GM18951 (cell line): ENCODE results near the gene USP24.
A peak's percentile ranks its signal among the peaks of the same experiment; 100 is the strongest.

Experiments used
- POLR2A ChIP-seq: IDR thresholded peaks from 4 replicates; pipeline ENCODE4 v1.6.1; 2011; ENCODE audit warnings: mild to moderate bottlenecking; ENCODE audit not compliant: insufficient read length, insufficient read depth; ENCODE audit errors: extremely low read depth
- in situ Hi-C: fragments of 300-500 bp; cut with MboI; formaldehyde crosslinking; loops from one replicate; pipeline ENCODE4 v1.12.0; 2022; ENCODE audit warnings: low sequenced_read_pairs, mixed read lengths, inconsistent platforms; ENCODE audit not compliant: unreplicated experiment

Gene USP24

GRCh38 chr1:55215194-55216021 is at the start of gene USP24:
TSS of gene USP24 (minus strand) at chr1:55215364. CDS start at chr1:55215113, 251 bp downstream.
- peak; percentile 84 for TF ChIP-seq POLR2A
- in situ Hi-C loops: no loop called here

- TF ChIP-seq POLR2A: no peak
- in situ Hi-C loops: no loop called here
Measured at GRCh38 chr1:55262822-55263221, 47.7 kb upstream of the USP24 start.

GRCh38 chr1:55259911-55260609 is 44.9 kb upstream of the USP24 start:
- in situ Hi-C loops: no loop called here
- no peak for TF ChIP-seq POLR2A

- in situ Hi-C loops: no loop called here
- TF ChIP-seq POLR2A: no peak
Measured at GRCh38 chr1:55257958-55258357, 42.8 kb upstream of the USP24 start.

GRCh38 chr1:55255901-55256300 is 40.7 kb upstream of the USP24 start:
- no peak for TF ChIP-seq POLR2A
- in situ Hi-C loops: no loop called here

- no peak for TF ChIP-seq POLR2A
- in situ Hi-C loops: no loop called here
Measured at GRCh38 chr1:55252942-55253589, 37.9 kb upstream of the USP24 start.

- in situ Hi-C loops: no loop called here
- no peak for TF ChIP-seq POLR2A
Measured at GRCh38 chr1:55250399-55251075, 35.4 kb upstream of the USP24 start.

GRCh38 chr1:55249646-55250398 is 34.7 kb upstream of the USP24 start:
- in situ Hi-C loops: no loop called here

GRCh38 chr1:55246896-55247295 is 31.7 kb upstream of the USP24 start:
- in situ Hi-C loops: no loop called here
- TF ChIP-seq POLR2A: no peak

More at GRCh38 chr1:55249646-55250398, 34.7 kb upstream of the USP24 start:
- TF ChIP-seq POLR2A: no peak

- TF ChIP-seq POLR2A: no peak
- in situ Hi-C loops: no loop called here
Measured at GRCh38 chr1:55246331-55246730, 31.2 kb upstream of the USP24 start.

- TF ChIP-seq POLR2A: no peak
- in situ Hi-C loops: no loop called here
Measured at GRCh38 chr1:55245781-55246180, 30.6 kb upstream of the USP24 start.

- in situ Hi-C loops: no loop called here
- no peak for TF ChIP-seq POLR2A
Measured at GRCh38 chr1:55244476-55245099, 29.4 kb upstream of the USP24 start.

- in situ Hi-C loops: no loop called here
- TF ChIP-seq POLR2A: no peak
Measured at GRCh38 chr1:55243655-55244054, 28.5 kb upstream of the USP24 start.
